Measurements from ENCODE around the gene CARD14.

Gene CARD14

DNA sequence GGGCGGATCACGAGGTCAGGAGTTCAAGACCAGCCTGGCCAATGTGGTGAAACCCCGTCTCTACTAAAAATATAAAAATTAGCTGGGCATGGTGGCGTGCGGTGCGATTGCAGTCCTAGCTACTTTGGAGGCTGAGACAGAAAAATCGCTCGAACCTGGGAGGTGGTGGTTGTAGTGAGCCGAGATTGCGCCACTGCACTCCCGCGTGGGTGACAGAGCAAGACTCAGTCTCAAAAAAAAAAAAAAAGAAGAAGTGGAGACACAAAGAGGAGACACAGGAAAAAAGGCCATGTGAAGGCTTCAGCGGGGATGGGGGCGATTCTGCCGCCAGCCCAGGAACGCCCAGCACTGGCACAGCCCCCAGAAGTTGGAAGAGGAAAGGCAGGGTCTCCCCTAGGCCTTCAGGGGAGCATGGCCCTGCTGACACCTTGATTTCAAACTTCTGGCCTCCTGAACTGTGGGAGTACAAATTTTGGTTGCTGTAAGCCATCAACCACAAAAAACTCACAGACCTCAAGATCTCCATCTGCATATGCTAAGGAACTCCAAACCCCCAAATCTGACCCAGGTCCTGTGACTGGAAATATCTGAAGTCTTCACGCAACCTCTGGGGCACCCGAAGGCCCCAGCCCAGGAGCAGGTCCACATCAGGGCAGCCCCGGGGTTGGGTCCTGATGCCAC is 43.3 kb downstream of the CARD14 start:
- peak; percentile 31 to 36 for DNase-seq

DNA sequence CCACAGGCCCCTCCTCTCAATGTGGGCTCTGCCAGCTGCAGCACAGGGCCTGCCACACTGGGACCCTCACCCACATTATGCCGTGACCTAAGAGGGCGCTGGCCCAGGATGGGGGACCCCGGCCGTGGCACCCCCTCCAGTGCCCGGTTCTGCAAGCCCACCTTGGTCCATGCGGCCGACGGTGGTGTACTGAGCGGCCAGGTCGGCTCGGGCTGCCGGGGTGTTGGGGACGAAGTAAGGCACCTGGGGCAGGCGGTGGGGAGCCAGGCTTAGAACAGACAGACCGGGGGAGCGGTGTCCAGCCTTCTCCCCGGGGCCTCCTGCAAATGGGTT is 43.8 kb downstream of the CARD14 start:
- no peak for DNase-seq

GRCh38 chr17:80214012-80214877 is 44.4 kb downstream of the CARD14 start:
- DNase-seq, result no peak

- no peak for DNase-seq
These were observed 45.0 kb downstream of the CARD14 start for GRCh38 chr17:80214878-80215210.

- no peak for DNase-seq
These were observed 46.9 kb downstream of the CARD14 start for GRCh38 chr17:80216473-80217456.

- no peak for DNase-seq
These were observed 48.0 kb downstream of the CARD14 start for GRCh38 chr17:80217703-80218362.

GRCh38 chr17:80218391-80218790 is 48.6 kb downstream of the CARD14 start:
- no peak for DNase-seq

- peak; percentile 93 to 96 for DNase-seq
These were observed 49.4 kb downstream of the CARD14 start for GRCh38 chr17:80219013-80219762.

DNA sequence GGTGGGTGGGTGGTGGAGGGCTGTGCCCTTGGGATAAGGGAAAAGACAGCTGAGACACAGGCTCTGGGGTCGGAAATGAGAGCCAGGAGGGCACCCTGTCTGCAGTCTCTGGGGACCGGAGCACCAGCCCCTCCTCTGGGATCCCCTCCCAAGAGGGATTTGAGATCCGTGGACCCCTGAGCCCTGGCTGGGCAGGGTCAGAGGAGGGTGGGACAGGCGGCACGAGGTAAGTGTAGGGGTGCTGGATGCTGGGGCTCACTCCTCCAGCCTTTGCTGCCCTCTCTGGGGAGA is 49.9 kb downstream of the CARD14 start:
- DNase-seq, result no peak

DNA sequence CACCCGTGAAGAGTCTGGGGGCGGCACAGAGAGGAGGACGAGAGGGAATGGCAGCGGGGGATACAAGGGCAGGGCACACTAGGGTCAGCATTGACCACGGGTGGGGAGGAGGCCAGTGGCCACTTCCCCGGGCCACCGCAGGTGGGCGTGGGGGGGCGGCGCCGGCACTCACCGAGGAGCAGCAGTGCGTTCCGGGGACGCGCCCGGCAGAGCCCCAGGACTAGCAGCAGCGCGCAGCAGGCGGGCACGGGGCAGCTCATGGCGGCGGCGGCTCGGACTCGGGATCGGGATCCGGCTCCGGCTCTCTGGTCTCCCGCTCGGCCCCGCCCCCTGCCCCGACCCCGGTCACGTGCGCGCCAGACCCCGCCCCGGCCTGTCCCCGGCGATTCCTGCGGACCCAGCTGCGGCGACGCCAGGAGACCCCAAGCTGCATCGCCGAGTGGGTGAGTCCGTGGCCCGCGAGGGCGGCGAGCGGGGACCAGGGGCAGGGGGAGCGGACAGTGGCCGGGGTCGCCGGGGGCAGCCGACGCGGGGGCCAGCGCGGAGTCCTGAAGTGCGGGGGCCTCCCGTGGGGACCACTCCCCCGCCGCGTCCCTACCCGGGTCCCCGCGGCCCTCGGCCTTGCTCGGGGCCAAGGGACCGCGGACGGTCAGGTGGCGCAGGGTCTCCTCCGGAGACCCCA is 50.4 kb downstream of the CARD14 start, which contains the start of the genes SGSH and SLC26A11:
TSS of gene SGSH (minus strand) at position 280 of the 682 bp plus-strand sequence. CDS start at position 260, 20 bp downstream.
TSS of gene SLC26A11 (plus strand) at position 374 of the 682 bp plus-strand sequence. CDS start 1,134 bp downstream, outside the sequence.
- DNase-seq, result no peak

DNA sequence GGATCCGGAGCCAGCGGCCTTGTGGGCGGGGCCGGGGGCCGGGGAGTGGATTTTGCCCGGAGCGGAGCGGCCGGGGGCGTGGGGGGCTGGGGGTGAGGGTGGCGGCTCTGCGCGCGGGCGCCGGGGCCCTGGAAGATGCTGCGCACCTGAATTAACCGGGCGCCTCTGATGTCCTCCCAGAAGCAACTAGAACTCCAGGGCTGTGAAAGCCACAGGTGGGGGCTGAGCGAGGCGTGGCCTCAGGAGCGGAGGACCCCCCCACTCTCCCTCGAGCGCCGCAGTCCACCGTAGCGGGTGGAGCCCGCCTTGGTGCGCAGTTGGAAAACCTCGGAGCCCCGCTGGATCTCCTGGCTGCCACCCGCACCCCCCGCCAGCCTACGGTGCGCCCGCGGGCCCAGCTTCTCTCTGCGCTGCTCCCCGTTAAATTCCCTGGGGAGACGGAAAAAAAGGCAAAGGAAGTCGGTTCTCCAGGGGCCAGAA is 50.9 kb downstream of the CARD14 start:
- DNase-seq, result no peak

GRCh38 chr17:80221351-80222105 is 51.7 kb downstream of the CARD14 start:
- no peak for DNase-seq

DNA sequence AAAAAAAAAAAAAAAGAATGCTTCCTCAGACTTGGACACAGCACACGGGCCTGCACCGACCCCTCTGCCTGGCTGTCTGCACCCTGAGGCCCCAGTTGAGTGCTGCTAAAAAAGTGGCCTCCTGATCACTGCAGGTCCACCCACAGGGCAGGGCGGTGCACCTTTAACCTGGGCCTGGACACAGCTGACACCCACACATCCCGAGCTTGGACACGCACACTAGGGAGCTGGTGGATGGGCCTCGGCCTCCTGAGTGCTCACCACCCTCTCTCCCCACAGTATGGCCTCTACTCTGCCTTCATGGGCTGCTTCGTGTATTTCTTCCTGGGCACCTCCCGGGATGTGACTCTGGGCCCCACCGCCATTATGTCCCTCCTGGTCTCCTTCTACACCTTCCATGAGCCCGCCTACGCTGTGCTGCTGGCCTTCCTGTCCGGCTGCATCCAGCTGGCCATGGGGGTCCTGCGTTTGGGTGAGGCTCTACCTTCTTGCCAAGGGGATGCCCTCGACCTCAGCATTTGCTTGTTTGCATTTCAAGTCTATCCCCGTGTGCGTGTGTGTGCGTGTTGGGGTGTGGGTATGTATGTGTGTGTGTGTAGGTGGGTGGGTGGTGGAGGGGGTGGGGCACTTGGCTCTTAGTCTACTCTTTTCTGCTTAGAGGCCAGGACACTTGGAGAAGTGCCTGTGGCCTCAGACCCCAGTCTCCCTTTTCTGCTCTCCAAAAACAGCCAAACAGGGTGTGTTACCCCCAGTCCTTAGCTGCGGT is 52.7 kb downstream of the CARD14 start:
- no peak for DNase-seq

DNA sequence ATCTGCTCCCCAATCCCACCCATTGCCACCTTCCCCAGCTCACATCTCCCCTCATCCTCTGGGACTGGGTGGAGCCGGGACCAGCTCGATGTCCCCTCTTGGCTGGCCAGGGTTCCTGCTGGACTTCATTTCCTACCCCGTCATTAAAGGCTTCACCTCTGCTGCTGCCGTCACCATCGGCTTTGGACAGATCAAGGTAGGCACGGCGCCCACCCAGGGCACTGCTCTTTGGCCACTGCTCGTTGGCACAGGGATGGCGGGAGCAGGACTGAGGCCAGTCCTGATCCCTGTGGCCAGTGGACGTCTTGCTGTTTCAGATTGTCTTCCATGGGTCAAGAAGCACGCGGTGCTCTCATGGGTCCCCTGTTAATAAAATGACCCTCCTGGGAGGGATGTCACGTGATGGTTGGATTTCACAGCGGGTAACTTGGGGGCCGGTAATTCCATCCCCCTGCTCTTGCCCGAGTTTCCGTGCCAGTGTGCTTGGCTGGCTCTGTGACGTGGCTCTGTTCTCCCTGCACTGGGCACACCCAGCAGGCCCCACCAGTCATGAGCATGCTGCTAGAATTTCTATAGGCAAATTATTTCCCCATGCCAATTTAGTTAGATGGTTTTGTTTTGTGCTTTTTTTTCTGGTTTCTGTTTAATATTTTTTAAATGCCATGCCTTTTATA is 53.4 kb downstream of the CARD14 start:
- no peak for DNase-seq

- DNase-seq, result no peak
These were observed 54.1 kb downstream of the CARD14 start for GRCh38 chr17:80223838-80224497.

DNA sequence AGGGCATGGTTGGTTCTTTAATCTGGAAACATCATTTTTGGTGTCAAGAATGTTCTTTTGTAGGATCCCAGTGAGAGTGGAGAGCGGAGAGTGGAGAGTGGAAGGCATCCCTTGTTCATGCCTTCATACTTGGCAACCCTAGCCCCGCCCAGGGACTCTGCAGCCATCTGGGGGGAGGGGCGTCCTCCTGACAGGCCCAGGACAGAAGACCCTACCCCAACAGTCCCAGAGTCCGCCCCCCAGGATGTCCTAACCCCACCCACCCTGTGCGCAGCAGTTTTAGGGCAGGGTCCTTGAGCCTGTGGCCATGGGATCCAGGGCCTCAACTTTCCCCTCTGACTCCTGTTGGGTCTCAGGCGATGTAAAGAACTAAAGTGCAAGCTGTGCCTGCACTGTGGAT is 54.9 kb downstream of the CARD14 start:
- no peak for DNase-seq

DNA sequence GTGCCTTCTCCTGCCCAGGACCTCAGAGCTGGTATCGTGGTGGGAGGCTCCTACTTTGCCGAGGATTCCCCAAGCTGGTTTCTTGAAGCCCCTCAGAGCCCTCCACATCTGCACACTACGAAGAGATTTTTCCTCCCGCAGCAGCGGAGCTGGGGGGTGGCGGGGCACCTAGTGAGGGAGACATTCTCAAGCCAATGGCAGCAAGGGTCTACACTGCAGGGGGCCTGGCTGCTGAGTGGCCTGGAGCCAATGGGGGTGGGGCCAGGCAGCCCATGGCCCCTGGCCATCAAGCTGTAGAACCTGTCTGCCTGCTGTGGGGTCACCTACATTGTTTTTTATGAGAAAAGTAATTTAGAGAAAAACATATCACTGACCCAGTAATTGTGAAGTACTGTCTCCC is 55.4 kb downstream of the CARD14 start:
- DNase-seq, result no peak

GRCh38 chr17:80227156-80227555 is 57.3 kb downstream of the CARD14 start:
- no peak for DNase-seq

Data from AML-193 (cell line).